Lower lobe of right lung (tissue), 2 donors: ENCODE data around the gene EP400. TPM values are rescaled to one million over a fixed set of nuclear protein-coding genes. Genes with fewer than 3 reads are reported as not detected.

Experiments used
- ATAC-seq, 2 donors: fragments of 200-7000 bp; cut with Tn5 transposase; one replicate each; pipeline ENCODE4 v1.9.1; 2020 to 2022; ENCODE audit warnings: mild to moderate bottlenecking in 2 of 2, moderate library complexity in 2 of 2
- DNase-seq: peaks from one replicate; pipeline ENCODE4 v3.0.0-alpha.2; 2020
- H3K27ac ChIP-seq: fragments of 200-600 bp; one replicate; pipeline ENCODE4 v1.8.0; 2022
- H3K27me3 ChIP-seq: fragments of 200-600 bp; one replicate; pipeline ENCODE4 v1.8.0; 2022; ENCODE audit warnings: low read depth
- H3K36me3 ChIP-seq: fragments of 200-600 bp; one replicate; pipeline ENCODE4 v1.8.0; 2022; ENCODE audit warnings: mild to moderate bottlenecking
- H3K4me1 ChIP-seq: fragments of 200-600 bp; one replicate; pipeline ENCODE4 v1.8.0; 2022
- H3K4me3 ChIP-seq: fragments of 200-600 bp; one replicate; pipeline ENCODE4 v1.8.0; 2022; ENCODE audit warnings: mild to moderate bottlenecking
- H3K9me3 ChIP-seq: fragments of 200-600 bp; one replicate; pipeline ENCODE4 v1.8.0; 2022
- CTCF ChIP-seq: fragments of 200-600 bp; IDR thresholded peaks from one replicate; pipeline ENCODE4 v1.8.0; 2022; ENCODE audit warnings: antibody characterized with exemption, mild to moderate bottlenecking
- intact Hi-C: fragments of 100-400 bp; cut with DNase I; formaldehyde crosslinking; loops from one replicate; pipeline ENCODE4 v1.11.0; 2022
- total RNA-seq: library from RNA; stranded (reverse); fragmentation: NEBNext Ultra II Directional; extraction: Animal tissue kit (Norgen Biotek cat#: 25700); gene quantifications from one replicate; pipeline ENCODE4 v1.2.1, GENCODE V29; 2021
- donor health status: DM: no; HTN: yes; CAD: no; lungs with severe emphysema.

The EP400 gene
- total RNA-seq, 1 donor from 2014 or later = 46.2 TPM

- Histone ChIP-seq H3K4me1 (peaks cover 14% of the 10 kb centered on the region), H3K27ac (peak overlapping the region; percentile 85), H3K4me3 (peak overlapping the region; percentile 80), H3K36me3 (peaks cover 14% of the 10 kb centered on the region), H3K27me3 (no peaks in the 10 kb centered on the region), H3K9me3 (no peaks in the 10 kb centered on the region)
- peak; percentile 87 to 89 for ATAC-seq
- DNase-seq = peak; percentile 85
- intact Hi-C loops = no loop called here
- TF ChIP-seq CTCF = no peak
Measured at GRCh38 chr12:132084621-132085290, 135.0 kb downstream of the EP400 start.

GRCh38 chr12:132085291-132085635 lies 135.5 kb downstream of the EP400 start:
- ATAC-seq (no peak), DNase-seq (no peak)
- Histone ChIP-seq H3K27ac (peak overlapping the region; percentile 85), H3K27me3 (no peaks in the 10 kb centered on the region), H3K36me3 (peaks cover 10% of the 10 kb centered on the region), H3K4me1 (peaks cover 14% of the 10 kb centered on the region), H3K9me3 (no peaks in the 10 kb centered on the region), H3K4me3 (peak overlapping the region; percentile 80)
- intact Hi-C loops = no loop called here
- TF ChIP-seq CTCF = no peak

- H3K27me3 ChIP-seq = no peaks in the 10 kb centered on the region
- ATAC-seq (no peak), DNase-seq (no peak)
- TF ChIP-seq CTCF = no peak
- H3K4me3 ChIP-seq = no peak overlapping the region
- no peaks in the 10 kb centered on the region for H3K9me3 ChIP-seq
- H3K4me1 ChIP-seq = peaks cover 9% of the 10 kb centered on the region
- intact Hi-C loops = no loop called here
- peaks cover 28% of the 10 kb centered on the region for H3K36me3 ChIP-seq
- H3K27ac ChIP-seq = no peak overlapping the region
Measured at GRCh38 chr12:132089407-132089910, 139.7 kb downstream of the EP400 start.

- no peaks in the 10 kb centered on the region for H3K9me3 ChIP-seq
- peaks cover 32% of the 10 kb centered on the region for H3K36me3 ChIP-seq
- H3K4me1 ChIP-seq = no peaks in the 10 kb centered on the region
- DNase-seq (no peak), ATAC-seq (no peak)
- no peak overlapping the region for H3K4me3 ChIP-seq
- H3K27me3 ChIP-seq = no peaks in the 10 kb centered on the region
- intact Hi-C loops = no loop called here
- no peak overlapping the region for H3K27ac ChIP-seq
- TF ChIP-seq CTCF = no peak
Measured at GRCh38 chr12:132094269-132094891, 144.6 kb downstream of the EP400 start.

GRCh38 chr12:132095520-132096409 lies 146.0 kb downstream of the EP400 start:
- H3K4me3 ChIP-seq = no peak overlapping the region
- ATAC-seq = no peak
- intact Hi-C loops = no loop called here
- H3K27ac ChIP-seq = no peak overlapping the region
- H3K9me3 ChIP-seq = no peaks in the 10 kb centered on the region
- H3K27me3 ChIP-seq = no peaks in the 10 kb centered on the region
- H3K4me1 ChIP-seq = no peaks in the 10 kb centered on the region
- H3K36me3 ChIP-seq = peaks cover 39% of the 10 kb centered on the region
- TF ChIP-seq CTCF = no peak
- DNase-seq = no peak
